Brain microvascular endothelial cell (primary cell): ENCODE measurements around the gene APRT.

Experiments used
- DNase-seq: peaks from one replicate; pipeline ENCODE4 v3.0.0-alpha.2; 2020
- H3K27ac ChIP-seq: fragments of 250-450 bp; sonication (Bioruptor Pico); 2 replicates; pipeline ENCODE4 v1.5.1; 2020; ENCODE audit warnings: mild to moderate bottlenecking, moderate library complexity
- H3K27me3 ChIP-seq: fragments of 250-450 bp; sonication (Bioruptor Pico); replicated peaks from 2 replicates; pipeline ENCODE4 v1.5.1; 2020; ENCODE audit warnings: mild to moderate bottlenecking
- H3K36me3 ChIP-seq: fragments of 250-450 bp; sonication (Bioruptor Pico); replicated peaks from 2 replicates; pipeline ENCODE4 v1.5.1; 2020; ENCODE audit warnings: mild to moderate bottlenecking
- H3K4me3 ChIP-seq: 2 replicates; pipeline ENCODE4 v1.5.1; 2011; ENCODE audit warnings: low read depth, mild to moderate bottlenecking, control low read depth, low read length, moderate library complexity
- CTCF ChIP-seq: IDR thresholded peaks from 2 replicates; pipeline ENCODE4 v1.5.1; 2011; ENCODE audit warnings: low read depth, mild to moderate bottlenecking, moderate library complexity, low read length, control low read depth, inconsistent platforms; ENCODE audit errors: missing control alignments
- in situ Hi-C: cut with HindIII; loops from 2 replicates; pipeline ENCODE4 v1.10.0; 2017; ENCODE audit warnings: low sequenced_read_pairs, low pct_ligation_motif_present

APRT gene

GRCh38 chr16:88766975-88767374, 44.8 kb downstream of the APRT start:
- in situ Hi-C loops = loop anchor here (25.0 kb wide), 1 partner anchor 395 kb away; the partner anchor contains the start of gene CDH15
- no peaks in the 10 kb centered on the region for H3K27me3 ChIP-seq
- no peak overlapping the region for H3K4me3 ChIP-seq
- H3K27ac ChIP-seq = no peak overlapping the region
- no peak for DNase-seq
- TF ChIP-seq CTCF = no peak
- H3K36me3 ChIP-seq = peaks cover 12% of the 10 kb centered on the region

- no peak overlapping the region for H3K27ac ChIP-seq
- in situ Hi-C loops = loop anchor here (25.0 kb wide), 1 partner anchor 397 kb away; the partner anchor contains the start of gene CDH15
- peaks cover 17% of the 10 kb centered on the region for H3K36me3 ChIP-seq
- H3K4me3 ChIP-seq = no peak overlapping the region
- peak; percentile 26 for DNase-seq
- no peak for TF ChIP-seq CTCF
- H3K27me3 ChIP-seq = no peaks in the 10 kb centered on the region
Measured at GRCh38 chr16:88764913-88765349, 46.8 kb downstream of the APRT start.

DNA sequence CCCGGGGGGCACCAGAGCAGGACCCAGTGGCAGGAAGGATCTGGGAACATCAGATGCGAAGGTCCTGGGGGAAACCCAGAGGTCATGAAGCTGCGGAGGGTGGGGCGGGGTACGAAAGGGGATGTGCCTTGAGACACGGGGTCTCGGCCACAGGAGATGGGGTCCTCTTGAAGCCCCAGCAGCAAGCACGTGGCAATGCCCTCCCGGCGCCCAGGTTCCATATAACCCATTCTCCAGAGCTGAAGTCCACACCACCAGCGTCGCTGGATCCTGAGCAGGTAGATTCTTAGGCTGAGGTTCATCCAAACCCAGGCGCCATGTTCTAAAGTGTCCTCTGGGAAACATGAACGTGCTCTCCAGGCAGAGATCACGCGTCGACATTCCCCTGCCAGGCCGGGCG, 47.6 kb downstream of the APRT start:
- in situ Hi-C loops = loop anchor here (25.0 kb wide), 1 partner anchor 398 kb away; the partner anchor contains the start of gene CDH15
- no peak for TF ChIP-seq CTCF
- Histone ChIP-seq H3K36me3 (peaks cover 17% of the 10 kb centered on the region), H3K27ac (no peak overlapping the region), H3K27me3 (no peaks in the 10 kb centered on the region), H3K4me3 (no peak overlapping the region)
- DNase-seq = no peak

DNA sequence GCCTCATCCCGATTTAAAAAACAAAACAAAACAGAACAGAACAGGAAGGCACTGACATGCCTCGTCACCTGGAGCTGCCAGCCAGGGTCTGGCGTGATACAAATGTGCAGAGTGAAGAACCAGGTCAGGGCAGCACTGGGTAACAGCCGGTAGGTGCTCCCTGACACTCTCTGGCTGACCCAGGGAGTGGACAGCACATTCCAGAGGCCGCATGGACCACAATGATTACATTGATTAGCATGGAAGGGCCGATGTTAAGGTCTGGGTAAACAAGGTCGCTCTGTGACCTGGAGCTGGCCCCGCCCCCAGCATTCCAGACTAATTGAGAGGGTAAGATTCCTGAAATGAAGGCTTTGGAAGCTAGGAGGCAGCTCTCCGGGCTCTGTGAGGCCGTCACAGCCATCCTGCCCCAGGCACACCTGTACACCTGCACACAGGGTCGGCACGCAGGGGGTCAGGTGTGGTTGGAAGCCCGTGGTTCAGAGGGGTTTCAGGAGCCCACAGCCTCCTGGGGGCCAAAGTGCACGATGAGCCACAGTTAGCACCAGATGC, 48.1 kb downstream of the APRT start:
- no peaks in the 10 kb centered on the region for H3K27me3 ChIP-seq
- TF ChIP-seq CTCF = no peak
- H3K27ac ChIP-seq = no peak overlapping the region
- H3K4me3 ChIP-seq = no peak overlapping the region
- in situ Hi-C loops = loop anchor here (25.0 kb wide), 1 partner anchor 399 kb away; the partner anchor contains the start of gene CDH15
- no peak for DNase-seq
- H3K36me3 ChIP-seq = peaks cover 17% of the 10 kb centered on the region

DNA sequence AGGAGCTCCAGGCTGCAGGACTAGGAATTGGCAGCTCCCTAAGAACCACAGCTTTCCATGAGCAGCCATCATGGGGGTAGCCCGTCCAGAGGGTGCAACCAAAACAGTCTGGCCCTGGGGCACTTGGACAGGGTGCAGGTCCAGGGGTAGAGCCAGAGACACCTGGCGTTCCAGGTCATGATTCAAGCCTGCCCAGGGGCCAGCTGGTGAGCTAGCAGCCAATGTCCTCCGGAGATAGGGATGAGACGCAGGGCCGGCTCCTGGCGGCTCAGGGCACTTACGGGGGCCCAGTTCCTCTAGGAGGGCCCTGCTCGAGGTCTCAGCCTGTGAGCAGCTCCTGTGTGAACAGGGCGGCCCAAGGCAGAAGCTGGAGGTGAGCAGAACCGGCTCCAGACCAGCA, 48.8 kb downstream of the APRT start:
- TF ChIP-seq CTCF = no peak
- in situ Hi-C loops = loop anchor here (25.0 kb wide), 1 partner anchor 399 kb away; the partner anchor contains the start of gene CDH15

More for the DNA sequence above, 48.8 kb downstream of the APRT start:
- Histone ChIP-seq H3K36me3 (peaks cover 17% of the 10 kb centered on the region), H3K27me3 (no peaks in the 10 kb centered on the region), H3K27ac (no peak overlapping the region), H3K4me3 (no peak overlapping the region)
- DNase-seq = no peak
